Measurements from ENCODE around the gene ZNF579.

- TF ChIP-seq CTCF (conservative IDR thresholded peaks at IDR 0.05 in 1 of 2, IDR thresholded peaks at IDR 0.05 in 1 of 2; ENCODE audit: extremely low read depth in 1 of 2, insufficient read depth in 1 of 2, low read depth in 1 of 2, low read length in 2 of 2), result no peak
- no peak for TF ChIP-seq EZH2 (IDR thresholded peaks at IDR 0.05; ENCODE audit: borderline replicate concordance, low read length)
Measured at GRCh38 chr19:55552620-55553019, 28.0 kb downstream of the ZNF579 start.

All from mammary epithelial cell (primary cell).